ENCODE data around the gene MRGPRX3. TPM values are rescaled to one million over a fixed set of nuclear protein-coding genes. Genes with fewer than 3 reads are reported as not detected.

The MRGPRX3 gene
- total RNA-seq, 2 experiments from 2014 or later, result not detected

DNA sequence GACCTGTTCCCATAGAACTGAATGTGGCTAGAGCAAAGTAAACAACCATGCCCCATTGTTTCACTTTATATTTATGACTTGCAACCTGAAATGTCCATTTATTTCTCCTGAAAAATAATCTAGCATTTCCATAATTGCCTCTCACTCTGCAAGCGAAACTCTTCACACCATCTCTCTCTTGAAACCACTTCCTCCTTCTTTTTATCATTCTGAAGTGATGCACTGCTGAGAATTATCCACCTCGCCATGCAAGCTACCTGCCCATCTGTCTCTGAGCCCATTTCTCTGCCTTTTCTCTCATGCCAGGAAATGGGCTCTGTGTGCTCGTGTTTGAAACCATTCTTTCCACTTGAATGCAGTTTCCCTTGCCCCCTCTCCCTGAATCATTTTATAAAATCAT is 13.5 kb downstream of the MRGPRX3 start:
- TF ChIP-seq, protein P1, sequence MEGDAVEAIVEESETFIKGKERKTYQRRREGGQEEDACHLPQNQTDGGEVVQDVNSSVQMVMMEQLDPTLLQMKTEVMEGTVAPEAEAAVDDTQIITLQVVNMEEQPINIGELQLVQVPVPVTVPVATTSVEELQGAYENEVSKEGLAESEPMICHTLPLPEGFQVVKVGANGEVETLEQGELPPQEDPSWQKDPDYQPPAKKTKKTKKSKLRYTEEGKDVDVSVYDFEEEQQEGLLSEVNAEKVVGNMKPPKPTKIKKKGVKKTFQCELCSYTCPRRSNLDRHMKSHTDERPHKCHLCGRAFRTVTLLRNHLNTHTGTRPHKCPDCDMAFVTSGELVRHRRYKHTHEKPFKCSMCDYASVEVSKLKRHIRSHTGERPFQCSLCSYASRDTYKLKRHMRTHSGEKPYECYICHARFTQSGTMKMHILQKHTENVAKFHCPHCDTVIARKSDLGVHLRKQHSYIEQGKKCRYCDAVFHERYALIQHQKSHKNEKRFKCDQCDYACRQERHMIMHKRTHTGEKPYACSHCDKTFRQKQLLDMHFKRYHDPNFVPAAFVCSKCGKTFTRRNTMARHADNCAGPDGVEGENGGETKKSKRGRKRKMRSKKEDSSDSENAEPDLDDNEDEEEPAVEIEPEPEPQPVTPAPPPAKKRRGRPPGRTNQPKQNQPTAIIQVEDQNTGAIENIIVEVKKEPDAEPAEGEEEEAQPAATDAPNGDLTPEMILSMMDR (IDR thresholded peaks at IDR 0.05), result no peak
- Mint-ChIP-seq H3K27ac (no peak overlapping the region), H3K36me3 (ENCODE audit: low read depth) (no peaks in the 10 kb centered on the region), H3K4me3 (no peak overlapping the region), H3K4me1 (ENCODE audit: low read depth) (peaks cover 5% of the 10 kb centered on the region), H3K27me3 (peaks cover 22% of the 10 kb centered on the region), H3K9me3 (no peaks in the 10 kb centered on the region)
- DNase-seq (no peak), ATAC-seq (no peak)
- POLR2A ChIA-PET, result no interaction called here
- intact Hi-C loops (cut with micrococcal nuclease), result no loop called here
- CTCF ChIA-PET, result interaction anchor here (2.0 kb wide), 1 partner anchor 30 kb away, joined by 8 read pairs; no protein-coding TSS in a partner anchor

DNA sequence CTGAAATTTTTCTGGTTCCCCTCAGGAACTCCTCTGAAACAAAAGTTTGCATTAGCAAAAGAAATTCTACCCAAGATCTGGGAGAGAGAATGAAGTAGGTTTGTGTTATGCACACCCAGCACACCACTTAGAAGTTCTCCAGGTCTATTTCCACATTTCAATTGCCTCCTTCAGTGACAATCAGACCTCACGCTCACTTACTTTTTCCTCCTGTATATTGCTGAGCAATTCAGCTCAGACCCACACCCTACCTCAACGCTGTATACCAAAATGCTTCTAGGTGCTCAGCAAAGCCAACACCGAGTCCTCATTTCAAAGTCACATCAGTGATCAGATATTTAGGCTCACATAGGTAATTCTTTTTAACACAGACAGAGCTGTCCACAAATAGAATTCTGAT is 19.2 kb downstream of the MRGPRX3 start:
- ChIA-PET POLR2A (no interaction called here), CTCF (no interaction called here)
- no peak overlapping the region for H3K27ac Mint-ChIP-seq
- peaks cover 9% of the 10 kb centered on the region for H3K27me3 Mint-ChIP-seq
- H3K4me1 Mint-ChIP-seq (ENCODE audit: low read depth), result no peaks in the 10 kb centered on the region
- no peaks in the 10 kb centered on the region for H3K9me3 Mint-ChIP-seq
- no peaks in the 10 kb centered on the region for H3K36me3 Mint-ChIP-seq (ENCODE audit: low read depth)
- H3K4me3 Mint-ChIP-seq, result no peak overlapping the region
- DNase-seq (no peak), ATAC-seq (no peak)
- TF ChIP-seq, protein P1 (IDR thresholded peaks at IDR 0.05), result no peak
- intact Hi-C loops (cut with micrococcal nuclease), result no loop called here

DNA sequence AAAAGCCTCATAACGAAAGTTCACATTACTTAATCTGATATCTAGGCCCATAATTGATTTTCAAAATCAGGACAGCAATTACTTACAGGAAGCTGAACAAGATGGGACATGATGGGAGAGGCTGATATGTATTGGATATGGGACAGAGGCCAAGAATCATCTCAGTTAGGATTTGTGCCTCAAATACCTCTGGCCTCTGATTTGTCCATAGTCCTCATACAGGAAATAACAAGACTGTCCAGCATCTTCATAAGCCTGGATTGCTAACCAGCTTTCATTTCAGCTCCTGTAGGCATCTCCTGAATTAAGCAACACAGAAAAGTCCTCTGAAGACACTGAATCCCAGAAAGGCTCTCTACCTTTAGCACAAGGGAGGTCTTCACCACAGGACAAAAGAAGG is 36.0 kb downstream of the MRGPRX3 start:
- POLR2A ChIA-PET, result no interaction called here
- intact Hi-C loops (cut with micrococcal nuclease), result no loop called here
- H3K9me3 Mint-ChIP-seq, result no peaks in the 10 kb centered on the region
- CTCF ChIA-PET, result no interaction called here
- no peaks in the 10 kb centered on the region for H3K4me1 Mint-ChIP-seq (ENCODE audit: low read depth)
- no peak overlapping the region for H3K27ac Mint-ChIP-seq
- H3K36me3 Mint-ChIP-seq (ENCODE audit: low read depth), result no peaks in the 10 kb centered on the region
- ATAC-seq (no peak), DNase-seq (no peak)
- H3K27me3 Mint-ChIP-seq, result peaks cover 7% of the 10 kb centered on the region
- no peak overlapping the region for H3K4me3 Mint-ChIP-seq
- TF ChIP-seq, protein P1 (IDR thresholded peaks at IDR 0.05), result no peak

DNA sequence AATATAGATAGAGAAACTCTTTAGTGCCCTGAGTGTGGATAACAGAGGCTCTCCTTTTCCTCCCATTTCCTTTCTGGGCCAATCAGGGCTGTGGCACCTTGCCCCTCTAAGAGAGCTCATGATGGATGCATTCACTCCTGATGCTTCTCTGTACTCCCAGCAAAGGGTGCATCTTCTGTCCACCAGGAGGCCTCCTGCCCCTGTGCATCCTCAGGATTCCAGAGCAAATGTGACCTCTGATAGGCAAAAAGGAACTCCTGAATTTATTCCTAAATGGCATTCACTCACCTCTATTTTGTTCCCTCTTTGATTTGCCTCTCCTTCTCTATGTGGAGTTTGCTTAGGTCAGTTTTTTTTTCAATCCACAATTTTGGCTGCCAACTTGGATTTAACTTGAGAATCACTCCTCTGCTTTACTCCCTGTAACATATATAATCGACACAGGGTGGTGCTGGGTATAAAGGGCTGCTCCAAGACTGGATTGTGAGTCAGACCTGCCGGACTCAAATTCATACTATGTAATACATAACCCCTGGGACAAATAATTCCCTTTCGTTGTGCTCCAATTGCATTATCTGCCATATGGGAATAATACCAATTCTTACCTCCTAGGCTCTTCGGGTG is 39.1 kb downstream of the MRGPRX3 start:
- Mint-ChIP-seq H3K36me3 (ENCODE audit: low read depth) (no peaks in the 10 kb centered on the region), H3K4me3 (no peak overlapping the region), H3K27me3 (peaks cover 13% of the 10 kb centered on the region), H3K27ac (no peak overlapping the region), H3K9me3 (no peaks in the 10 kb centered on the region), H3K4me1 (ENCODE audit: low read depth) (no peaks in the 10 kb centered on the region)
- TF ChIP-seq, protein P1 (IDR thresholded peaks at IDR 0.05), result no peak
- ATAC-seq, result no peak
- intact Hi-C loops (cut with micrococcal nuclease), result no loop called here
- DNase-seq, result peak; percentile 5
- CTCF ChIA-PET, result interaction anchor here (0.9 kb wide), 1 partner anchor 13 kb away, joined by 3 read pairs; no protein-coding TSS in a partner anchor
- POLR2A ChIA-PET, result no interaction called here

DNA sequence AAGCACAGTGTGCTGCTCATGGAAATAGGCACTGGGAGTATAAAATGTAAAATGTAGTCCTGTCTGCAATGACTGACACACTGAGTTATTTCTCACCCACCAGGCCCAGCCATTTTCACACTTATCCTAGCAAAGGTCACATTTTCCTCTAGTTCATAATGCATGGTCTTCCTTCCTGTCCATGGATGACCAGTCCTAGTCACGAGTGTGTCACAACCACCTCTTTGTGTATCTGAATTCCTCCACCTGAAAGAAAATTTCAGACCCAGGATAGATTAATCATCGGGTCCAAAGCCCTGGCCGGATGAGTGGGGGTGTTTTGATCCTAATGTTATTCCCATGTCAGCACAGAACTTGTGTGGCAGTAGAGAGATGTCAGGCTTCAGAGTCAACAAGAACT is 40.3 kb downstream of the MRGPRX3 start, which contains the start of gene MRGPRX4:
Gene MRGPRX4, plus strand, starts transcription at position 172 of the 400 bp plus-strand sequence. CDS start 420 bp downstream, outside the sequence.
- Mint-ChIP-seq H3K27me3 (peaks cover 16% of the 10 kb centered on the region), H3K4me3 (no peak within 1 kb of the TSS), H3K27ac (no peak within 1 kb of the TSS), H3K4me1 (ENCODE audit: low read depth) (no peaks in the 10 kb centered on the region), H3K36me3 (ENCODE audit: low read depth) (no peaks in the 10 kb centered on the region), H3K9me3 (no peaks in the 10 kb centered on the region)
- POLR2A ChIA-PET, result no interaction called here
- CTCF ChIA-PET, result no interaction called here
- TF ChIP-seq, protein P1 (IDR thresholded peaks at IDR 0.05), result no peak
- intact Hi-C loops (cut with micrococcal nuclease), result no loop called here
- DNase-seq (no peak), ATAC-seq (no peak)
